GM12878 (cell line): ENCODE results near the gene CRKL. TPM values are rescaled to one million over a fixed set of nuclear protein-coding genes. Genes with fewer than 3 reads are reported as not detected.

ENCODE experiments used
- ATAC-seq: fragments of 200-7000 bp; cut with Tn5 transposase; 3 replicates; pipeline ENCODE4 v1.9.1; 2020; ENCODE audit warnings: mild to moderate bottlenecking, moderate library complexity
- BruUV-seq: library from RNA; stranded (reverse); fragments of 400-500 nt; replicated peaks from 2 replicates; lab custom pipeline; 2021; lab: Mats Ljungman, UMichigan
- CTCF ChIA-PET: fragments of 300-600 bp; sonication (Branson Sonifier 250); formaldehyde crosslinking; extraction: SDS; loops from one replicate; lab custom pipeline; 2021; ENCODE audit warnings: inconsistent platforms; lab: Yijun Ruan, JAX
- POLR2A ChIA-PET: fragments of 350-600 bp; formaldehyde crosslinking; extraction: SDS; loops from one replicate; lab custom pipeline; 2021; ENCODE audit warnings: inconsistent platforms; lab: Charles Lee
- RAD21 ChIA-PET: fragments of 300-600 bp; sonication (Branson Sonifier 250); formaldehyde crosslinking; loops from one replicate; lab custom pipeline; 2023; ENCODE audit warnings: antibody characterized with exemption; ENCODE audit not compliant: unreplicated experiment; lab: Charles Lee
- SMC1A ChIA-PET: fragments of 300-600 bp; sonication (Branson Sonifier 250); formaldehyde crosslinking; loops from one replicate; lab custom pipeline; 2023; ENCODE audit not compliant: unreplicated experiment, uncharacterized antibody; lab: Charles Lee
- DNase-seq: peaks from one replicate; pipeline ENCODE4 v3.0.0-alpha.2; 2011; ENCODE audit warnings: low read depth, low spot score
- FAIRE-seq: peaks from 3 replicates; lab custom pipeline; 2011; peaks lifted over from hg19 to GRCh38; lab: Jason Lieb, UNC
- H2AFZ ChIP-seq: 2 replicates; pipeline ENCODE4 v1.6.0; 2011; ENCODE audit warnings: low read depth, low read length, control low read depth; ENCODE audit not compliant: control insufficient read depth
- H3K27ac ChIP-seq: 2 replicates; pipeline ENCODE4 v1.5.1; 2011; ENCODE audit warnings: control low read depth; ENCODE audit not compliant: control insufficient read depth, insufficient read depth
- H3K27me3 ChIP-seq, 2 experiments: replicated peaks in 1 of 2; 2 replicates each; pipeline versions ENCODE4 v1.6.0 to v1.6.1; 2011; ENCODE audit warnings: low read length in 1 of 2; ENCODE audit not compliant: control insufficient read depth in 2 of 2, insufficient read depth in 2 of 2
- H3K36me3 ChIP-seq, 2 experiments: 2 replicates each; pipeline ENCODE4 v1.5.1; 2011; ENCODE audit warnings: low read length in 1 of 2; ENCODE audit not compliant: control insufficient read depth in 2 of 2, insufficient read depth in 2 of 2
- H3K4me1 ChIP-seq: 2 replicates; pipeline ENCODE4 v1.6.1; 2011; ENCODE audit warnings: mild to moderate bottlenecking, low read length, moderate library complexity, mixed read lengths; ENCODE audit not compliant: control insufficient read depth, insufficient read depth
- H3K4me2 ChIP-seq: 2 replicates; pipeline ENCODE4 v1.6.0; 2011; ENCODE audit warnings: control low read depth; ENCODE audit not compliant: control insufficient read depth, insufficient read depth
- H3K4me3 ChIP-seq: fragments of 200-600 bp; sonication (generic); 2 replicates; pipeline ENCODE4 v1.5.1; 2016
- H3K79me2 ChIP-seq: 2 replicates; pipeline ENCODE4 v1.6.0; 2011; ENCODE audit warnings: low read length; ENCODE audit not compliant: control insufficient read depth, insufficient read depth
- H3K9ac ChIP-seq: 2 replicates; pipeline ENCODE4 v1.8.0; 2011; ENCODE audit warnings: low read length, control low read depth, mixed read lengths; ENCODE audit not compliant: control insufficient read depth, insufficient read depth
- H3K9me3 ChIP-seq: replicated peaks from 3 replicates; pipeline ENCODE4 v1.5.1; 2011; ENCODE audit warnings: mild to moderate bottlenecking, low read length; ENCODE audit not compliant: control insufficient read depth, insufficient read depth
- H4K20me1 ChIP-seq: 2 replicates; pipeline ENCODE4 v1.6.0; 2011; ENCODE audit not compliant: control insufficient read depth, insufficient read depth
- CTCF ChIP-seq, 3 experiments: IDR thresholded peaks in 2 of 3; conservative IDR thresholded peaks in 1 of 3; 2 replicates each; pipeline ENCODE4 v1.5.1; 2011; ENCODE audit warnings: low read depth in 3 of 3, low read length in 3 of 3, mild to moderate bottlenecking in 3 of 3, control low read depth in 2 of 3, moderate library complexity in 2 of 3, inconsistent platforms in 1 of 3, mixed read lengths in 1 of 3; ENCODE audit not compliant: control insufficient read depth in 2 of 3, insufficient read depth in 1 of 3; ENCODE audit errors: extremely low read depth in 1 of 3
- SPI1 ChIP-seq: IDR thresholded peaks from 2 replicates; pipeline ENCODE4 v1.6.1; 2011; ENCODE audit warnings: low read depth, mild to moderate bottlenecking, low read length, moderate library complexity, borderline replicate concordance; ENCODE audit not compliant: insufficient read depth
- WGBS: methylation state at CpG from one replicate; pipeline ENCODE4 v1.1.6; 2016; ENCODE audit warnings: low lambda C conversion rate; ENCODE audit not compliant: insufficient replicate concordance, insufficient coverage; ENCODE audit errors: missing lambda C conversion rate; 5-methylcytosine and 5-hydroxymethylcytosine counted together
- in situ Hi-C: fragments of 300-500 bp; cut with MboI; formaldehyde crosslinking; loops from 9 replicates; pipeline ENCODE4 v1.14.3; 2018; ENCODE audit warnings: mixed read lengths
- intact Hi-C: fragments of 100-400 bp; cut with micrococcal nuclease; formaldehyde crosslinking; loops from one replicate; pipeline ENCODE4 v1.14.2; 2022; ENCODE audit not compliant: unreplicated experiment
- polyA plus RNA-seq, 11 experiments: library from polyadenylated mRNA; depleted of rRNA in 4 of 11; unstranded in 6 of 11; stranded (reverse) in 5 of 11; fragments of >200 nt; fragmentation: Nextera tagmentation in 4 of 11; fragmentation: Illumina TruSeq in 1 of 11; extraction: Ambion mirVana in 4 of 11; extraction: Trizol in 1 of 11; gene quantifications; 1 replicate in 1 of 11; 2 replicates in 10 of 11; pipeline versions ENCODE4 v1.2.1 to v1.2.3, GENCODE V29; 2011 to 2016; ENCODE audit warnings: inconsistent platforms in 2 of 11, missing spikeins in 2 of 11, low read depth in 1 of 11
- total RNA-seq, 4 experiments: library from RNA; depleted of rRNA in 3 of 4; stranded (reverse); fragments of >200 nt in 3 of 4; fragmentation: Illumina TruSeq in 1 of 4; extraction: Trizol in 1 of 4; gene quantifications; 2 replicates each; pipeline versions ENCODE4 v1.2.1 to v1.2.3, GENCODE V29; 2013 to 2021
- TF ChIP-seq, protein P1 (sequence below): fragments of 450-650 bp; IDR thresholded peaks from 2 replicates; pipeline ENCODE4 v1.6.1; 2018; ENCODE audit warnings: borderline replicate concordance, mild to moderate bottlenecking; ENCODE audit not compliant: partially characterized antibody

CRKL gene
- total and polyA plus RNA-seq, 10 of the 15 experiments (the other 5 are each of a cell fraction or from before 2014, with no cell fraction given) = 12.6 to 61.2 (median 32.7) TPM

- TF ChIP-seq, protein P1, sequence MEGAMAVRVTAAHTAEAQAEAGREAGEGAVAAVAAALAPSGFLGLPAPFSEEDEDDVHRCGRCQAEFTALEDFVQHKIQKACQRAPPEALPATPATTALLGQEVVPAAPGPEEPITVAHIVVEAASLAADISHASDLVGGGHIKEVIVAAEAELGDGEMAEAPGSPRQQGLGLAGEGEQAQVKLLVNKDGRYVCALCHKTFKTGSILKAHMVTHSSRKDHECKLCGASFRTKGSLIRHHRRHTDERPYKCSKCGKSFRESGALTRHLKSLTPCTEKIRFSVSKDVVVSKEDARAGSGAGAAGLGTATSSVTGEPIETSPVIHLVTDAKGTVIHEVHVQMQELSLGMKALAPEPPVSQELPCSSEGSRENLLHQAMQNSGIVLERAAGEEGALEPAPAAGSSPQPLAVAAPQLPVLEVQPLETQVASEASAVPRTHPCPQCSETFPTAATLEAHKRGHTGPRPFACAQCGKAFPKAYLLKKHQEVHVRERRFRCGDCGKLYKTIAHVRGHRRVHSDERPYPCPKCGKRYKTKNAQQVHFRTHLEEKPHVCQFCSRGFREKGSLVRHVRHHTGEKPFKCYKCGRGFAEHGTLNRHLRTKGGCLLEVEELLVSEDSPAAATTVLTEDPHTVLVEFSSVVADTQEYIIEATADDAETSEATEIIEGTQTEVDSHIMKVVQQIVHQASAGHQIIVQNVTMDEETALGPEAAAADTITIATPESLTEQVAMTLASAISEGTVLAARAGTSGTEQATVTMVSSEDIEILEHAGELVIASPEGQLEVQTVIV = no peak
These were observed 5.0 kb downstream of the CRKL start (continued) for GRCh38 chr22:20922141-20922751.

- FAIRE-seq = no peak
These were observed 9.0 kb downstream of the CRKL start for GRCh38 chr22:20926243-20926642.

More at GRCh38 chr22:20926243-20926642, 9.0 kb downstream of the CRKL start:
- peak overlapping the region; percentile 38; the same call in 1 of the 2 replicates for H3K4me2 ChIP-seq
- POLR2A ChIA-PET = interaction anchor here (0.6 to 1.2 kb wide), 3 partner anchors 12 to 77 kb away, joined by 3 to 4 read pairs (median 4); no protein-coding TSS in a partner anchor
- H3K4me1 ChIP-seq = peaks cover 17% of the 10 kb centered on the region
- no peak for ATAC-seq
- no TSS peak for BruUV-seq
- RAD21 ChIA-PET = no interaction called here
- H3K9ac ChIP-seq = no peak overlapping the region
- DNase-seq = no peak
- in situ Hi-C loops = no loop called here
- H4K20me1 ChIP-seq = peaks cover 5% of the 10 kb centered on the region
- H2AFZ ChIP-seq = no peak overlapping the region
- H3K36me3 ChIP-seq = peaks cover 1 to 8% of the 10 kb centered on the region in 2 experiments; a peak in 3 of 4 replicates
- no peak overlapping the region for H3K4me3 ChIP-seq
- no peaks in the 10 kb centered on the region for H3K27me3 ChIP-seq
- H3K79me2 ChIP-seq = peaks cover 91% of the 10 kb centered on the region
- H3K27ac ChIP-seq = no peak overlapping the region; the same call in 1 of the 2 replicates
- WGBS = 91% methylated on average over 2 of the region's 2 CpGs
- H3K9me3 ChIP-seq = no peaks in the 10 kb centered on the region; the same call in 2 of the 3 replicates
- SMC1A ChIA-PET = interaction anchor here (0.7 kb wide), 1 partner anchor 31 kb away, joined by 3 read pairs; no protein-coding TSS in a partner anchor
- TF ChIP-seq SPI1 (0 out of 2 replicates have a peak, but pooled peaks have one; percentile 7), CTCF (IDR thresholded peaks at IDR 0.05 in 2 of 3, conservative IDR thresholded peaks at IDR 0.05 in 1 of 3; ENCODE audit: control insufficient read depth in 2 of 3, extremely low read depth in 1 of 3, insufficient read depth in 1 of 3, low read depth in 3 of 3, low read length in 3 of 3) (no peak)
- TF ChIP-seq, all 136 proteins: peak for 1
- intact Hi-C loops = no loop called here
- CTCF ChIA-PET = interaction anchor here (1.4 to 1.7 kb wide), 2 partner anchors 9 to 11 kb away, joined by 3 to 5 read pairs; no protein-coding TSS in a partner anchor
